Ishikawa (cell line): ENCODE measurements around the gene HRH1.

Experiments
- CEBPB ChIP-seq: IDR thresholded peaks from 2 replicates; pipeline ENCODE4 v1.6.1; 2012
- CREB1 ChIP-seq: IDR thresholded peaks from 2 replicates; pipeline ENCODE4 v1.6.1; 2012; ENCODE audit warnings: low read depth
- EP300 ChIP-seq: IDR thresholded peaks from 2 replicates; pipeline ENCODE4 v1.6.1; 2012; ENCODE audit warnings: borderline replicate concordance
- RAD21 ChIP-seq: IDR thresholded peaks from 2 replicates; pipeline ENCODE4 v1.6.1; 2012; ENCODE audit warnings: low read depth
- REST ChIP-seq: IDR thresholded peaks from 2 replicates; pipeline ENCODE4 v1.6.1; 2012; ENCODE audit warnings: low read depth, mild to moderate bottlenecking
- TAF1 ChIP-seq: IDR thresholded peaks from 2 replicates; pipeline ENCODE4 v1.6.1; 2012; ENCODE audit warnings: low read depth, mild to moderate bottlenecking
- TCF12 ChIP-seq: IDR thresholded peaks from 2 replicates; pipeline ENCODE4 v1.6.1; 2012; ENCODE audit warnings: low read depth
- TEAD4 ChIP-seq: IDR thresholded peaks from 2 replicates; pipeline ENCODE4 v1.6.1; 2012
- YY1 ChIP-seq: IDR thresholded peaks from 2 replicates; pipeline ENCODE4 v1.6.1; 2012; ENCODE audit warnings: low read depth
- ZBTB7A ChIP-seq: IDR thresholded peaks from 2 replicates; pipeline ENCODE4 v1.6.1; 2012; ENCODE audit warnings: low read depth

GRCh38 chr3:11310258-11310657 lies 156.0 kb downstream of the HRH1 start:
- TF ChIP-seq EP300, result no peak
- no peak for TF ChIP-seq ZBTB7A
- no peak for TF ChIP-seq CREB1
- no peak for TF ChIP-seq YY1
- no peak for TF ChIP-seq CEBPB
- TF ChIP-seq REST, result no peak
- no peak for TF ChIP-seq TAF1
- TF ChIP-seq RAD21, result no peak
- TF ChIP-seq TEAD4, result no peak
- TF ChIP-seq TCF12, result no peak
